ENCODE data around the gene ATP6V1G3. TPM values are rescaled to one million over a fixed set of nuclear protein-coding genes. Genes with fewer than 3 reads are reported as not detected.

The ATP6V1G3 gene
- total RNA-seq, 2 experiments from 2014 or later, result 0.66 TPM; not detected in 1

DNA sequence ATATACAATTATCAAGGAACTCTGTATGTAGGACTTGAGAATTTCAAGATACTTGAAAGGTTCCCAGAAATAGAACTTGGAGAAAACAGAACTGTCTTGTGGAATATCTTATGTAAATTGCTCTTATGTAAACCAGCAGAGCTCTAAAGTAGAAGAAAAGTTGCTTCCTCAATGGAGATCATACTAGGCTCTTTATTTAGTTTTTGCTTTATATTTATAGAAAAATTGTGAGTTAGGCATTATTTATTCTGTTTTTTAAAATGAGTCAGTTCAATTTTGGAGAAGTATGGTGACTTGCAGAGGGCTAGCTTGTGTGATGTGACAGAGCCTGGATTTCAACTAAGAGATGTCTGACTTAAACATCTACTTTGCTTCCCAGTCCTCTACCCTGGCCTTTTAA, 40.4 kb downstream of the ATP6V1G3 start:
- Histone ChIP-seq H2AFZ (ENCODE audit: low read length) (no peak overlapping the region), H3K4me3 (ENCODE audit: low read depth, low read length, poor library complexity, severe bottlenecking) (no peak overlapping the region), H3K79me2 (ENCODE audit: insufficient read depth, low read depth, low read length) (no peaks in the 10 kb centered on the region), H3K9me3 (ENCODE audit: low read length) (peaks cover 23% of the 10 kb centered on the region; the same call in 1 of the 2 replicates), H3K36me3 (ENCODE audit: insufficient read depth, low read length) (no peaks in the 10 kb centered on the region; the same call in 1 of the 2 replicates), H3K4me1 (ENCODE audit: insufficient read depth, low read length, poor library complexity, severe bottlenecking) (peaks cover 9% of the 10 kb centered on the region), H4K20me1 (ENCODE audit: insufficient read depth, low read length) (no peaks in the 10 kb centered on the region), H3K4me2 (ENCODE audit: low read length) (no peak overlapping the region), H3K9me2 (ENCODE audit: insufficient read depth, low read length) (no peaks in the 10 kb centered on the region), H3K27ac (ENCODE audit: low read depth, low read length, poor library complexity, severe bottlenecking) (no peak overlapping the region)
- TF ChIP-seq EZH2phosphoT487 (IDR thresholded peaks at IDR 0.05; ENCODE audit: borderline replicate concordance, low read depth, low read length) (no peak), CTCF (conservative IDR thresholded peaks at IDR 0.05; ENCODE audit: low read length) (no peak)
- CTCF ChIA-PET (ENCODE audit: unreplicated experiment), result no interaction called here
- POLR2A ChIA-PET, result interaction anchor here (0.5 to 1.3 kb wide), 2 partner anchors 19 to 487 kb away, joined by 4 read pairs; no protein-coding TSS in a partner anchor
- intact Hi-C loops (cut with micrococcal nuclease; ENCODE audit: unreplicated experiment), result no loop called here
- no TSS peak for BruUV-seq (replicated peaks)
- DNase-seq (ENCODE audit: low spot score), result no peak

DNA sequence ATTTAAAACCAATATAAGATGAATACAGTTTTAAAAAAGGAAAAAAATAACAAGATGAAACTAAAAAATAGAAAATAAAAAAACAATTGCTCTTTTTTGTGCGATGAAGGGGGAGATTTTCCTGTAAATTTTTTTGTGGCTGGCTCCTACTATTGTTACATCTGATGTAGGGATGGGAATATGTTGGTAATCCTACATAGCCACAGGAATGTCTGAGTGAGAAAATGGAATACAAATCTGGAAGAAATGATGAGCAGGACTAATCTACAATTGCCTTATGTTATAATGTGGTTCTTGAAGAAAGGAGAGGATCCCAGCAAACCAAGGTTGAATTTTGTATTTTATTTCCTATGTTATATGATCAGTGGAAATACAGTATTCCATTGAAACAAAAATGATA, 40.9 kb downstream of the ATP6V1G3 start:
- TF ChIP-seq CTCF (conservative IDR thresholded peaks at IDR 0.05; ENCODE audit: low read length), result no peak
- TF ChIP-seq EZH2phosphoT487 (IDR thresholded peaks at IDR 0.05; ENCODE audit: borderline replicate concordance, low read depth, low read length), result no peak
- Histone ChIP-seq H3K79me2 (ENCODE audit: insufficient read depth, low read depth, low read length) (no peaks in the 10 kb centered on the region), H3K4me2 (ENCODE audit: low read length) (no peak overlapping the region), H2AFZ (ENCODE audit: low read length) (no peak overlapping the region), H3K9me2 (ENCODE audit: insufficient read depth, low read length) (no peaks in the 10 kb centered on the region), H3K36me3 (ENCODE audit: insufficient read depth, low read length) (no peaks in the 10 kb centered on the region; the same call in 1 of the 2 replicates), H3K4me1 (ENCODE audit: insufficient read depth, low read length, poor library complexity, severe bottlenecking) (peaks cover 9% of the 10 kb centered on the region), H4K20me1 (ENCODE audit: insufficient read depth, low read length) (no peaks in the 10 kb centered on the region), H3K9me3 (ENCODE audit: low read length) (peaks cover 23% of the 10 kb centered on the region; the same call in 1 of the 2 replicates), H3K27ac (ENCODE audit: low read depth, low read length, poor library complexity, severe bottlenecking) (no peak overlapping the region), H3K4me3 (ENCODE audit: low read depth, low read length, poor library complexity, severe bottlenecking) (no peak overlapping the region)
- BruUV-seq (replicated peaks), result no TSS peak
- intact Hi-C loops (cut with micrococcal nuclease; ENCODE audit: unreplicated experiment), result no loop called here
- DNase-seq (ENCODE audit: low spot score), result no peak
- ChIA-PET CTCF (ENCODE audit: unreplicated experiment) (interaction anchor here (0.6 kb wide), 1 partner anchor 16 kb away, joined by 3 read pairs; no protein-coding TSS in a partner anchor), POLR2A (interaction anchor here (0.5 to 1.3 kb wide), 2 partner anchors 20 to 64 kb away, joined by 3 to 4 read pairs; no protein-coding TSS in a partner anchor)

DNA sequence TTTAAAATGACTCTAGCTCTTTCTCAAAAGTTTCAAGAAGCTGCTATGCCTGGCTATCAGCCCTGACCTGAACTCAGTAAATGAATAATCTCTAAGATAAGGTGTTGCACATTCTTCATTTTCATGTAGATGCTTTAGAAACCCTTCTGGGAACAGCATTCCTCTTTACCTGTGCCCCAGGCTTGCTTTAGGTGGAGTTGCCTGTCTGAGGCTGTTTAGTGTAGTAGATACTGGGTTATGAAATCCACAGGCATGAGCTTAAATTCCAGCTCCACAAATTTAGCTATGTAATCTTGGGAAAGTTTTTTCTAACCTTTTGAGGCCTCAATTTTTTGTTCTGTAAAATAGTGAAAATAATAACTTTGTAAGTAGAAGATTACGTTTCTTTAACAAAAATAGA, 41.6 kb downstream of the ATP6V1G3 start:
- BruUV-seq (replicated peaks), result no TSS peak
- H3K27ac ChIP-seq (ENCODE audit: low read depth, low read length, poor library complexity, severe bottlenecking), result no peak overlapping the region
- CTCF ChIA-PET (ENCODE audit: unreplicated experiment), result interaction anchor here (0.6 kb wide), 1 partner anchor 16 kb away, joined by 3 read pairs; no protein-coding TSS in a partner anchor

More for the DNA sequence above, 41.6 kb downstream of the ATP6V1G3 start:
- Histone ChIP-seq H4K20me1 (ENCODE audit: insufficient read depth, low read length) (no peaks in the 10 kb centered on the region), H2AFZ (ENCODE audit: low read length) (no peak overlapping the region), H3K36me3 (ENCODE audit: insufficient read depth, low read length) (no peaks in the 10 kb centered on the region; the same call in 1 of the 2 replicates), H3K4me3 (ENCODE audit: low read depth, low read length, poor library complexity, severe bottlenecking) (no peak overlapping the region), H3K79me2 (ENCODE audit: insufficient read depth, low read depth, low read length) (no peaks in the 10 kb centered on the region), H3K4me1 (ENCODE audit: insufficient read depth, low read length, poor library complexity, severe bottlenecking) (peaks cover 9% of the 10 kb centered on the region), H3K4me2 (ENCODE audit: low read length) (no peak overlapping the region), H3K9me3 (ENCODE audit: low read length) (peaks cover 19% of the 10 kb centered on the region; the same call in 1 of the 2 replicates), H3K9me2 (ENCODE audit: insufficient read depth, low read length) (no peaks in the 10 kb centered on the region)
- POLR2A ChIA-PET, result interaction anchor here (0.5 to 1.5 kb wide), 5 partner anchors 18 to 65 kb away, joined by 3 to 4 read pairs (median 3); no protein-coding TSS in a partner anchor
- no peak for DNase-seq (ENCODE audit: low spot score)
- intact Hi-C loops (cut with micrococcal nuclease; ENCODE audit: unreplicated experiment), result no loop called here
- no peak for TF ChIP-seq CTCF (conservative IDR thresholded peaks at IDR 0.05; ENCODE audit: low read length)
- no peak for TF ChIP-seq EZH2phosphoT487 (IDR thresholded peaks at IDR 0.05; ENCODE audit: borderline replicate concordance, low read depth, low read length)
